ENCODE measurements around the gene XYLT1.

GRCh38 chr16:17493012-17493411 lies 22.3 kb upstream of the XYLT1 start:
- TF ChIP-seq, protein P1, sequence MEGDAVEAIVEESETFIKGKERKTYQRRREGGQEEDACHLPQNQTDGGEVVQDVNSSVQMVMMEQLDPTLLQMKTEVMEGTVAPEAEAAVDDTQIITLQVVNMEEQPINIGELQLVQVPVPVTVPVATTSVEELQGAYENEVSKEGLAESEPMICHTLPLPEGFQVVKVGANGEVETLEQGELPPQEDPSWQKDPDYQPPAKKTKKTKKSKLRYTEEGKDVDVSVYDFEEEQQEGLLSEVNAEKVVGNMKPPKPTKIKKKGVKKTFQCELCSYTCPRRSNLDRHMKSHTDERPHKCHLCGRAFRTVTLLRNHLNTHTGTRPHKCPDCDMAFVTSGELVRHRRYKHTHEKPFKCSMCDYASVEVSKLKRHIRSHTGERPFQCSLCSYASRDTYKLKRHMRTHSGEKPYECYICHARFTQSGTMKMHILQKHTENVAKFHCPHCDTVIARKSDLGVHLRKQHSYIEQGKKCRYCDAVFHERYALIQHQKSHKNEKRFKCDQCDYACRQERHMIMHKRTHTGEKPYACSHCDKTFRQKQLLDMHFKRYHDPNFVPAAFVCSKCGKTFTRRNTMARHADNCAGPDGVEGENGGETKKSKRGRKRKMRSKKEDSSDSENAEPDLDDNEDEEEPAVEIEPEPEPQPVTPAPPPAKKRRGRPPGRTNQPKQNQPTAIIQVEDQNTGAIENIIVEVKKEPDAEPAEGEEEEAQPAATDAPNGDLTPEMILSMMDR (IDR thresholded peaks at IDR 0.05): no peak
- no peak for TF ChIP-seq POLR2A (IDR thresholded peaks at IDR 0.05)

All from esophagus squamous epithelium (tissue), 4 donors.